GM12873 (cell line): ENCODE measurements around the gene CRK.

Experiments used
- CTCF ChIP-seq: IDR thresholded peaks from 2 replicates; pipeline ENCODE4 v1.5.1; 2012; ENCODE audit warnings: low read depth, mild to moderate bottlenecking, moderate library complexity, low read length, control low read depth; ENCODE audit not compliant: insufficient read depth; ENCODE audit errors: missing control alignments

CRK gene

GRCh38 chr17:1496869-1497268 is 40.8 kb upstream of the CRK start:
- no peak for TF ChIP-seq CTCF

- TF ChIP-seq CTCF, result no peak
Measured at GRCh38 chr17:1495265-1495989, 39.4 kb upstream of the CRK start.

- no peak for TF ChIP-seq CTCF
Measured at GRCh38 chr17:1494736-1495253, 38.8 kb upstream of the CRK start.

- TF ChIP-seq CTCF, result no peak
Measured at GRCh38 chr17:1494203-1494602, 38.2 kb upstream of the CRK start.

GRCh38 chr17:1493291-1493980 is 37.4 kb upstream of the CRK start:
- no peak for TF ChIP-seq CTCF

- no peak for TF ChIP-seq CTCF
Measured at GRCh38 chr17:1492249-1493206, 36.5 kb upstream of the CRK start, which contains the start of gene MYO1C. TSS of gene MYO1C (minus strand) at chr17:1492686. CDS start at chr17:1492487, 199 bp downstream.
